ENCODE data around the gene PRPSAP1.
"Not testable (repeated sequence)": the region's sequence is repeated elsewhere in the genome, so short reads cannot be mapped to it uniquely, and the experiment has no call there.

The PRPSAP1 gene

DNA sequence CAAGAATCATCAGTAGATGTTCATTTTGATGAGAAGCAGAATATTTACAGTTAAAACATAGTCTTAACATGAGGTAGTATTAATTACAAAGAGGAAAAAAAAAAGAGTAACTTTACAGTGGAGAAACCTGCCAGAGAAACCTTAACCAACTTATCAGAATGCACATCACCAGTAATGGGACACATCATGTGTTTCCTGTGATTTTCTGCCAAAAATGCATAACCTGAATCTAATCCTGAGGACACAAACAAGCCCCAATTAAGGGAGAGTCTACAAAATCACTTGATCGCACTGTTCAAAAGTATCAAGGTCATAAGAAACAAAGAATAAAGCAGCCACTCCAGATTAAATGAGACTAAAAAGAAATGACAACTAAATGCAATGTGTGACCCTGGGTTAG lies 27.4 kb downstream of the PRPSAP1 start:
- no peak for DNase-seq (ENCODE audit: low spot score)

DNA sequence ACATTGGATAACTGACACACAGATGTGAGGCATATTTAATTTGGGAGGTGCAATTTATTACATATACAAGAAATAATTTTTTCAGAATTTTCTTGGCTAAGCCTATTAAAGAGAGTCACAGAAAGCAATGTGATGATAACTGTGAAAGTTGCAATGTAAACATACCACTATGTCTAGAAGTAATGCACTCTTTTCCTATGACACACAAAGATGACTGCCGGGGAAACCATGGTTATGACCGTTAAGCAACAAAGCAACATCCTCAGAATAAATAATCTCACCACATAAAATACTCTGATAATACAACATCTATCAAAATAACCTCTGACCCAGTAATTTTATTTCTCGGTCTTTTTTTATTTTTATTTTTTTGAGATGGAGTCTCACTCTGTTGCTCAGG lies 35.1 kb downstream of the PRPSAP1 start:
- no peak for DNase-seq (ENCODE audit: low spot score)

DNA sequence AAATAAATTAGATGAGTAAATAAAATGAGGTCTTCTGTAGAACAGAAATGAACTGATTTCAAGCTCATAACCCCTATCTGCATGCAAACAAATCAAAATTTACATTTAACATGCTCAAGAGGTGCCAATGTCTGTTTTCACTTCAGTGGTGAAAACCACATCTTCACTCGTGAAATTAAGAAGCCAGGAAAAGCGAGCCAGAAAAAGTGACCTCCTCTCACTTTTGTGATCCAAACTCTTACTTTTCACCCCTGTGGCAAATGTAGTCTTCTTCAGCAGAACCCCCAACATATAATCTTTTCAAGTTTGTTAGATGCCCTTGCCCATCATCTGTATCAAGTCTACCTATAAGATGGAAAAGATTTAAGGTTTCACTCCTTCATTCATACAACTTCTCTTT lies 36.2 kb downstream of the PRPSAP1 start:
- no peak for DNase-seq (ENCODE audit: low spot score)

DNA sequence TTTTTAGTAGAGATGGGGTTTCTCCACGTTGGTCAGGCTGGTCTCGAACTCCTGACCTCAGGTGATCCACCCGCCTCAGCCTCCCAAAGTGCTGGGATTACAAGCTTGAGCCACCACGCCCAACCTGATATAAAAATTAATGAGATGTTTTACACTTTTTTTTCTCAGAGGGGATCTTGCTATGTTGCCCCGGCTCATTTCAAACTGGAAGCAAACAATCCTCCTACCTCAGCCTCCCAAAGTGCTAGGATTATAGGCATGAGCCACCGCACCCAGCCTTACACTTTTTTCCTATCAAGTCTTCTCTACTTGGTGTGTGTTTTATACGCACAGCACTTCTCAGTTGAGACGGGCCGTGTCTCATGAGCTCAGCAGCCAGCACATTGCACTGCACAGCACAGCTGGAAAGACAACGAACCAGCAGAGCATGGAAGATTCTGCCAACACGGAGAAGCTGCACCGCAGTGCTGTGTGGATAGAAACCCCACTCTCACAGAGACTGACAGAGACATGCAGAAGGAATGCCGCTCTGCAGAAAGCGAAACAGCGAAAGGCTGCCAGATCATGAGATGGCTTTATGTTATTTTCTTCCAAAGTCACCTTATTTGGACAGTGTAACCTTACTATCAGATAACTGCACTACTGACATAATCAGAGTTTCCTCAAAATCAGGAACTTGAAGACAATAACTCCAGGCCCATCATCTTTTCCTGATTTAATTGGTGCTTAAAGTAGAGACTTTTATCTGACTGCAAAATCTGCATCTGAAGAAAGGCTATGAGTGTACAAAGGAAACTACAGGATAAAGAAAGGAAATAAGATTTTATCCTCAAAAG lies 39.1 kb downstream of the PRPSAP1 start:
- DNase-seq (ENCODE audit: low spot score): no peak

DNA sequence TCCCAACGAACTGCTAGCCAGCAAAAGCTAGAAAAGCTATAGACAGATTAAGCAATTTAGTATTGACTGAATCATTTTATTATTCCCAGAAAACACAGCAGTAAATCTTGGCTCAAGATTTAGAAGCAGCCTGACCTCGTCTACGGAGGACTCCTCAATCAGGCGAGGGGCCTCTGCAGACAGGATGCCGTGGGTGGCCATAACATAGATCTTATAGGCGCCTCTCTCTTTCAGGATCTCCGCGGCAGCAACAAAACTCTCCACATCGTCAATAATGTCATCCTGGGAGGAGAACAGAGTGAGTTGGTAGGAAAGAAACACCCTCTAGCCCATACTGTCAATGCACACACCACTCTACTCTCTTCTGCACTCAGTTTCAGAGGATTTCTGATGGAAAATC lies 41.0 kb downstream of the PRPSAP1 start:
- no peak for DNase-seq (ENCODE audit: low spot score)

DNA sequence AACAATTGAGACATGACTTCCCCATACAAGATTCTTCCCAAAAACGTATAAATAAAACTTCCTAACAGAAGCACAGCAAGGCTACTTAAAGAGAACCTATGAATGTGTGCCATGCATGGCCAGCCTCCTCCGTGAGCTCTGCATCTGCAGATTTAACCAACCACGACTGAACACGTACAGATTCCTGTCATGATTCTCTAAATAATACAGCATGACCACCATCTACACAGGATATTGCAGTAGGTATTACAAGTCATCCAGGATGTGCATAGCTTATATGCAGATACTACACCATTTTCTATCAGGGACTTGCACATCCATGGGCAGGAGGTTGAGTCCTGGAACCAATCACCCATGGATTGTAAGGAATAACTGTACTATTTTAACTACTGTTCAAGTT lies 44.3 kb downstream of the PRPSAP1 start:
- no peak for DNase-seq (ENCODE audit: low spot score)

DNA sequence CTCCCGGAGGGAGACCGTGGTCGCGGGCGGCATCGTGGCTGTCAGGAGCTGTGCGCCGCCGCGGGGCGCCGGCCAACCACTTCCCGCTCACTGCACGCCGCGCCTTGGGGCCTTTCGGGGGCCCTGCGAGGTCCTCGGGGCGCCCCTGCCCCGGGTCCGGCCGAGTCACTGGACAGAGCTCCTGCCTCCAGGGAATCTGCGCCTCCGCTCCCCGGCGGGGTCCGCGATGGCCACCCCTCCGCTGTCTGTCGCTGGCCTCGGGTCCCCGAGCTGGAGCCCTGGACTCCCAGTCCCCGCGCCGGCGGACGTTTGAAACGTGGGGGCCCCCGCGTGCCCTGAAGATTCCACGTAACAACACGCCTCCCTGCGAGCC lies 45.8 kb downstream of the PRPSAP1 start, which contains the start of gene QRICH2:
Gene QRICH2, minus strand, starts transcription at position 311 of the 373 bp plus-strand sequence. Its CDS starts 278 bp downstream, at position 33.
- DNase-seq (ENCODE audit: low spot score): no peak

DNA sequence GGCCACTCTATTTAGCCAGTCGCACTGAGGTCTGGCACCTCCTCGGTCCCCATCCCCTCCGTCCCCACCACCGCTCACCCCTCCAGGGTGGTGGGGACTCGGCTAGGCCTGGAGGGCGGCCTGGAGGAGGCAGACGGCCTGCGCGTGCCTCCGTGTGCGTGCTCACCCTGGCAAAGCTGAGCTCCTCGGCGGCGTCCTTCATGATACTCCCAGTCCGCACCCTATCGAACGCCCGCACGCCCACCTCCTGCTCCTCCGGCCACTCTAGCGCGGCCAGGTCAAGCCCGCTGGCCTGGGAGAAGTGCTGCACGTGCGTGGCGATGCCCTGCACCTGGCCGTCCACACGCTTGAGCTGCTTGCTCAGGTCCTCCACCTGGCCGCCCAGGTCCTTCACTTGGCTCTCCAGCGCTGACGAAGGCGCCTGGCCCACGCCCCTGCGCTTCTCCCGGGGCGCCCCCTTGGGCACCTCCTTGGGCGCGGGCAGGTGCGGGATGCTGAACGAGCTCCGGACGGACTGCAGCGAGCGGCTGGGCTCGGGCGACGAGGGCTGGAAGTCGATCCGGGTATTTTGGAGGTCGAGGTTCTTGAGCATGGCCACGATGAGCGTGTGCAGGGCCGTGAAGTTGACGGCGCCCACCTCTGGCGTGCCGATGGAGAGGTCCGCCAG lies 46.3 kb downstream of the PRPSAP1 start:
- peak; percentile 28 for DNase-seq (ENCODE audit: low spot score)

DNA sequence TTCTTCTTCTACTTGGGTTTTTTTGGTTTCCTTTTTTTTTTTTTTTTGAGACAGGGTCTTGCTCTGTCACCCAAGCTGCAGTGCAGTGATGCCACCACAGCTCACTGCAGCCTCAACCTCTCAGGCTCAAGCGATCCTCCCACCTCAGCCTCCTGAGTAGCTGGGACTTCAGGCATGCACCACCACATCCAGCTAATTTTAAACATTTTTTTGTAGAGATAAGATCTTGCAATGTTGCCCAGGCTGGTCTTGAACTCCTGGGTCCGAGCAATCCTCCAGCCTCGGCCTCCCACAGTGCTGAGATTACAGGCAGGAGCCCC lies 48.6 kb downstream of the PRPSAP1 start:
- DNase-seq (ENCODE audit: low spot score): not testable (repeated sequence)

DNA sequence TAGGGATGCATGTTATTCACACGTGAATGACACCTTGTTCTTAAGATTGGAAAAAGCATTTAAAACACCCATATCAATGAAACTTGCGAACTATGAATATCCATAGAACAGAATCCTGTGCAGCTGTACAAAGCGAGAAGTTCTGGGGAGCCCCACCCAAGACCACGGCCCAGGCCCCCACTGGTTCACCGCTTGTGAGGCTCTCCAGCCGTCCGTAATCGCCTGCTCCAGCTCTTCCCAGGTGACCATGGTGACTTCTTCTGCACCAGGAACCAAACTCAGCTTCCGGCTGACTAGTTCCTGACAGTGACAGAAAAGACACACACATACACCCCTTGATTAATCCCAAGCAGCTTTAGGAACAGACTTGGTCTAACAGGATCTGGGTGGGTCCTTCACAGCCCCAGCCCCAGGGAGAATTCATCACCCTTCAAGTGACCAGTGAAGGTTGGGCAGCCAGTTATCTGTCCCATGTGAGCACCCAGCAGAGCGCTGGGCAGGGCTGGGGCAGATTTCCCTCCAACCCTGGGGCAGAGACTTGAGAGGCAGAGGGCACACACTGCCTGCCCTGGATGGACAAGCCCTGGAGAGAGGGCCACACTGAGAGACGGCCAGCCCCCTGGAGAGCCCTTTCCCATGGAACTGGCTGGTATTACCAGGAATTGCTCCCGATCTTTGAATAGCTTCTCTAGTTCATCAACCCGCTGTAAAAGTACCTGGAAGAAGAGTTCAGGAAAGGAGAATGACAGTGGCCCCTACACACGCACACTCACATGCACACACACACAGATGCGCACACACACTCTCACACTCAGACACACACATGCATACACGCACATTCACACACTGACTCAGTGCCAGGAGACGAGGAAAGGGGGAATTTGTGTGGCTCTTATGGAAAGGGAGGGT lies 49.2 kb downstream of the PRPSAP1 start:
- DNase-seq (ENCODE audit: low spot score): peak; percentile 36

DNA sequence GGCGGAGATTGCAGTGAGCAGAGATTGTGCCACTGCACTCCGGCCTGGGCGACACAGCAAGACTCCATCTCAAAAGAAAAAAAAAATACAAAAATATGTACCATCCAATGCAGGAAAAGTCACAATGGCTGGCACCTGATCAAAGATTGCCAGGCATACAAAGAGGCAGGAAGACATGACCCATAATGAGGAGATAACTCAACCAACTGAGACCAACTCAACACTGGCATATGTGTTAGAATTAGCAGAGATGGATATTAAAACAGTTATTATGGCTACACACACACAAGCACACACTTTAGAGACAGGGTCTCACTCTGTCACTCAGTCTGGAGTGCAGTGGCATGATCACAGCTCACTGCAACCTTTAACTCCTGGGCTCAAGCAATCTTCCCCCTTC lies 56.3 kb downstream of the PRPSAP1 start:
- no peak for DNase-seq (ENCODE audit: low spot score)

DNA sequence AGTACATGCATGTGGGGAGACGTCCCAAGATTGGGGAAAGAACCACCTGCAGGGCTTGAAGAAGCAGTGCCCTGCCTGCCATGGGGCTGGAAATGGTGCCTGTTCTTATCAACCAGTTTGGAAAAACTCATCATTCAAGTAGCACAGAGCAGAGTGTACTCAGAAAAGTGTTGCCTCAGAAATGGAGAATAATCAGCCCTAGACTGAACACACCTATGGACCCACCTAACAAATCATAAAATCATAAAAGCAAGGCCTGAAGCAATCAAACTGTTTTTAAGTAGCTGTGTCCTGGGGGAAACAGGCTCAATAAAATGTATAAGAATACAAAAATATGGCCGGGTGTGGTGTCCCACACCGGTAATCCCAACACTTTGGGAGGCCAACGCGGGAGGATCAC lies 56.8 kb downstream of the PRPSAP1 start:
- DNase-seq (ENCODE audit: low spot score): no peak

DNA sequence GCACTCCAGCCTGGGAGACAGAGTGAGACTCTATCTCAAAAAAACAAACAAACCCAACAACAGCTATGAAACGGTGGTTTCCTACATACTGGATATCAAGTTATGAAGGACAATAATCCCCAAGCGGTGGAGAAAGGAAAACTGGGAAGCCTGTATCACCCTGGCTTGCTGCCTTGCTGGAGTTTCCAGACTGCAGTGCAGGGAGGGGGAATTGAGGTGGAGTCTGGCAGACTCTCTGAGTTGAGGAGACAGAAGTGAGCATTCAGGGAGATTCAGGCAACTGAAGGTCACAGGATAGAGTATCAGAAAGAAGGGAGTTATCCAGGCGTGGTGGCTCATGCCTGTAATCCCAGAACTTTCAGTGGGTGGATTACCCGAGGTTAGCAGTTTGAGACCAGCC lies 57.5 kb downstream of the PRPSAP1 start:
- DNase-seq (ENCODE audit: low spot score): no peak

DNA sequence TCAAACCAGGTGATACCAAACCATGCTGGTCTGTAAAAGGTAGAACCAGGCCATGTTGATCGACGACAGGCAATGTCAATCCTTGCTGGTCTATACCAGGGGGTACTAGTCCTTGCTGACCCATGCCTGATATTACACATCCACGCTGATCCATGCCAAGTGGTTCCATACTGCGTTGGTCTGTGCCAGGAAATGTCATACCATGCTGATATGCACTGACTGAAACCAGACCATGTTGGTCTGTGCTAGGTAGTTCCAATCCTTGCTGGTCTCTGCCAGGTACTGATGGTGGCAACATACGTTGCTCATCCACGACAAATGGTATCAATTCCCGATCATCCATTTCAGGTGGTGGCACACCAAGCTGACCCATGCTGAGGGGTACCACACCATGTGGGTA lies 60.6 kb downstream of the PRPSAP1 start:
- no peak for DNase-seq (ENCODE audit: low spot score)

DNA sequence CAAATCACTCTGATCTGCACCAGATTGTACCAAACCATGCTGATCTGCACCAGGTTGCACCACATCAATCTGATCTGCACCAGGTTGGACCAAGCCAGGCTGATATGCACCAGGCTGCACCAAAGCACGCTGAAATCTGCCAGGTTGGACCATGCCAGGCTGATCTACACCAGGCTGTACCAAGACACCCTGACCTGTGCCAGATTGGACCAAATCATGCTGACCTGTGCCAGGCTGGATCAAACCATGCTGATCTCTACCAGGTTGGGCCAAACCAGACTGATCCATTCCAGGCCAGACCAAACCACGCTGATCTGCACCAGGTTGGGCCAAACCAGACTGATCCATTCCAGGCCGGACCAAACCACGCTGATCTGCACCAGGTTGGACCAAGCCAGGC lies 61.1 kb downstream of the PRPSAP1 start:
- no peak for DNase-seq (ENCODE audit: low spot score)

DNA sequence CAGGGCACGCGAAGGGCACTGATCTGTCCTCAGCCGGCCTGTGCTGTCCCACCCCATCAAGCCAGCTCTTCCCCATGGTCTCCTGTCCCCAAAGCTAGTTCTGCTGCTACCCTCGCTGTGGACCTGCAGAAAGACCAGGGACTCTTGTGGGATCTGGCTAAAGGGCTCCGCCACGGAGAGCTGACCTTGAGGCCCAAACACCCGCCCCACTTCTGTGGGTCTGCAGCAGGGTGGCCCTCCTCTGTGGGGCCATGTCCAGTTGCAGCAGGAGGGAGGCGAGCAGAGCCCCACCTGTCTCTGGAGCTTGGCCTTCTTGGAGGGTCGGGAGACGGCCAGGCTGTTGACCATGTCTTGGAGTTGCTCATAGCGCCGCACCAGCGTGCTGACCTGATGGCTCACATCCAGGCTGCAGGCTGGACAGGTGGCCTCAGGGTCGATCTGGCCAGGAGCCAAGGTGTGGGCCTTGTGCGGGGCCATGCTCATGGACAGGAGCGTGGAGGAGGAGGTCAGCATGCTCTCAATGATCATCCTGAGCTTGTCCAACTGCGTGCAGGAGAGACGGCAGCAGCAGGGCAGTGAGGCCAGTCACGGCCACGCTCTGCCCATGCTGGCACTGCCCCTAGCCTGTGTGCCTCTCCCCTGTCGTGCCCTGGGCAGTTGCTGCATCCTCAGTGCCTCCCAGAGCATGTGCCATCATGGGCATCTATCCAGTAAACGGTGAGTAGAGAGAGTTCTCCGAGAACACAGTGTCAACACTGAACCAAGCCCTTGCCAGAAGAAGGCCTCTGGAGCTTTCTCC lies 71.9 kb downstream of the PRPSAP1 start:
- no peak for DNase-seq (ENCODE audit: low spot score)

DNA sequence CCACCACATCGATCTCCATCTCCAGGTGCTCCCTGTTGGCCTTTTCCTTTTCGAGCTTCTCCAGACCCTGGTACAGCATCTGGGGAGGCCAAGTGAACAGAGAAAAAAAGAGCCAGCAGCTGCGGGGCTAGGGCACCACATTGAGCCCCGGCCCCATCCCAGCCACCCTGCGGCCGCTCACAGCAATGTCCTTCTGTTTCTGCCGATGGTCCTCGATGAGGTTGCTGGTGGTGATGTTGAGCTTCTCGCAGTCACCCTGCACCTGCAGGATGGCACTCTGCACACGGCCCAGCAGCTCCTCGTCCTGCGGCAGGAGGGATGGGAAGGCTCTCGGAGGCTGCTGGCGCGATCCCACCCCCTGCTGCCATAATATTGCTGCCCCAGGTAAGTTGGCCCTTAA lies 73.1 kb downstream of the PRPSAP1 start:
- no peak for DNase-seq (ENCODE audit: low spot score)

DNA sequence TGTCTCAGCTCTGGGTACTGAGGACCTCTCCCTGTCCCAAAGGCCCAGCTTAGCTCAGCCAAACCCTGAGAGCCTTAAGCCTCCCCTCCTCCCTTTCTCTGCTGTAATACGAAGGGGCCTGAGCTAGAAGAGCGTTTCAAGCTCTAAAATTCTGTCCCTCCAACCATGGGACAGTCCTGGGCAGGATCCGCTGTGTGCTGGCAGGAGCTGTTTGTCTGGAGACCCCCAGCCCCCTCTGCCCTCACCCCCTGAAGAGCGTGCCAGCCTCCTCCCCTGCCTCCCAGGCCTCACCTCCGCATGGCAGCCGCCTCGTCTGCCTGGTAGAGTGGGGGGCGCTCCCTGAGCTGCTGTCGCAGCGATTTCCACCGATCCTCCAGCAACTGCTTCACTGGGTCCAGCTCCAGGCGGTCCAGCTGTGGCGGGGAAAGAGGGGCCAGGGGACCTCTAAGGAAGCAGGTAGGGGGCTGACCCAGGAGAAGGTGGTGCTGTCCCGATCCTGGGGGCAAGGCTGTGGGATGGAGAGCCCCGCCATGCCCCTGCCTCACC lies 73.9 kb downstream of the PRPSAP1 start:
- DNase-seq (ENCODE audit: low spot score): no peak

DNA sequence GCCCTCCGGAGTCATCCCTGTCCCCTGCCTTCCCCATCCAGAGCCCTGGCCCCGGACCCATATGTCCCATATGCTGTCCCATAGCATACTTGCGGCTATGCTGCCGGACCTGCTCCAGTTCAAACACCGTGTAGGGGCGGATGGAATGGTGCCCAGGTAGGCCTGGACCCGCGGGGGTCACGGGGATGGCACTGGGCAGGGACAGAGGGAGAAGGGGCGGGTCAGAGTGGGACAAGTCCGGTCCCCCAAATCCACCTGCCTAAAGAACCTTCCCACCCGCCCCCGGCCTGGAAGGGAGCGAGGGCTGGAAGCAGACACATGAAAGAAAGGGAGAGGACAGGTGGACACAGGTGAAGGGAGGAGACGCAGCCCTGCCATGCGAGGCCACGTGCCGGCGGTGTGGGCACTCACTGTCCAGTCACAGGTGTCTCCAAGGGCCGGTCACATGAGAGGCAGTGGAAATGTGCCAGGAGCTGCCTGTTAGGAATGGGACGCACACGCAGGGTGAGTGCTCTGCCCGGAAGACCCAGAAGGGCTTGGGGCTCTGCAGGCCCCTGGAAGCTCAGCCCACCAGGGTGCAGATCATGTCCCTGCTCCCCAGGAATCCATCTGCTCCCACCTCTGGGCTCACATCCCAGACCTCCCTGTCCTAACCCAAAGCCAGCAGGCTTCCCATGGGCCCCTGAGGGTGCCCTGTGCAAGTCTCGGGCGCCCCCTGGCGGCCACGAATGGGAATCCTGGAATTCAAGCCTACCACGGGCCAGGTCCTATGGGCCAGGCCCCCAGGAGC lies 74.6 kb downstream of the PRPSAP1 start:
- peak; percentile 98 for DNase-seq (ENCODE audit: low spot score)

DNA sequence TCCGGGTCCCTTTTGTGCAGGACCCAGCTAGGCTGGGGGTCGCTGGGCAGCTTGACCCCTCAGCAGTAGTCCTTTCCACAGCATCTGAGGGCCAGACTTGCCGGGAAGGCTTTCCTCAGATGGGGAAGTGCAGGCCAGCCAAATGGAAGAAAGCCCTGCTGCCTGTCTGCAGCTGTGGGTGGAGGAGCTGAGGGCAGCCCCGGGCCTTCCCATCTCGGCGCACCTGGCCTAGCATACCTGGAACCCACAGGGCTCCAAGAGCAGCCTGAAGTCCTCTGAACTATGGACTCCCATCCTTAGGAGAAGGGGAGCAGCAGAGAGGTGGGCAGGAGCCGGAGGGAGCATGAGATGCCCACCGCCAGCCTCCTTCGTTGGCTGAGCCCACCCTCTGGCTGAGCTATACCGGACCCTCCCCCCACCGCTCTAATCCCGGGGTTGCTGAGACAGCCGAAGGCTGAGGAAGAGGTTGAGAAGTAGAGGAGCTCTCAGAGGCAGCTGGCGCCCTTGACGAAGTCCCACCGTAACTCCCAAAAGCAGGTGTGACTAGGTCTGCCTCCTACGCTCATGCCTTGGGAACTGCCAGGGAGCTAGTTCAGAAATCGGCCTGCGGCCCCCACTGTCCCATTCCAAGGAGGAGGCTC lies 75.3 kb downstream of the PRPSAP1 start:
- no peak for DNase-seq (ENCODE audit: low spot score)

All from D341Med (cell line).